GF-D8 (cell line): ENCODE measurements around the gene RNASEH2A.
A peak's percentile ranks its signal among the peaks of the same experiment; 100 is the strongest.

Experiments used
- DNase-seq: peaks from one replicate; lab custom pipeline; 2025; lab: John Stamatoyannopoulos, UW

The RNASEH2A gene

GRCh38 chr19:12806242-12807081 is at the start of gene RNASEH2A:
RNASEH2A (plus strand) TSS chr19:12806584; CDS start chr19:12806674, 90 bp downstream.
- peak; percentile 59 for DNase-seq

DNA sequence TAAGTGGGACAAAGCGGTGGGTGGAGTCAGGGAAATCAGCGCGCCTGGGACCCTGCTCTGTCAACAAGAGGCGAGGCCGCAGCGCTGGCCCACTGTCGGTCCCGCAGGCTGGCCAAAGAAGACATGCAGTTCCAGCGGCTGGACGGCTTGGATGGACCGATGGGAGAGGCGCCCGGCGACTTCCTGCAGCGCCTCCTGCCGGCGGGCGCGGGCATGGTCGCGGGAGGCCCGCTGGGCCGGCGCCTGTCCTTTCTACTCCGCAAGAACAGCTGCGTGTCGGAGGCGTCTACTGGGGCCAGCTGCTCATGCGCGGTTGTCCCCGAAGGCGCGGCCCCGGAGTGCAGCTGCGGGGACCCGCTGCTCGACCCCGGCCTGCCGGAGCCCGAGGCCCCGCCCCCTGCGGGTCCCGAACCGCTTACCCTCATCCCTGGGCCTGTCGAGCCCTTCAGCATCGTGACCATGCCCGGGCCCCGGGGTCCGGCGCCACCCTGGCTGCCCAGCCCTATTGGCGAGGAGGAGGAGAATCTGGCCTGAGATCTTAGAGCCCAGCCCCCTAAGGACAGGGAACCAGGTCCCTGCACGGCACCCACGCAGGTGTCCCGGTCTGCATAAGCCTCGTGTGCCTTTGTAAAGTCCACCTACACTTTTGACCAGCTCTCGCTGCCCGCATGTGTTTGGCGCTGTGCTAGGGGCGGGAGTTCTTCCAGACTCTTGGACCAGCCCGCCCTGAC is 48.7 kb upstream of the RNASEH2A start:
- no peak for DNase-seq

GRCh38 chr19:12759686-12760085 is 46.7 kb upstream of the RNASEH2A start:
- DNase-seq = no peak

- no peak for DNase-seq
Measured at GRCh38 chr19:12763100-12763499, 43.3 kb upstream of the RNASEH2A start.

- no peak for DNase-seq
Measured at GRCh38 chr19:12764698-12765097, 41.7 kb upstream of the RNASEH2A start.

DNA sequence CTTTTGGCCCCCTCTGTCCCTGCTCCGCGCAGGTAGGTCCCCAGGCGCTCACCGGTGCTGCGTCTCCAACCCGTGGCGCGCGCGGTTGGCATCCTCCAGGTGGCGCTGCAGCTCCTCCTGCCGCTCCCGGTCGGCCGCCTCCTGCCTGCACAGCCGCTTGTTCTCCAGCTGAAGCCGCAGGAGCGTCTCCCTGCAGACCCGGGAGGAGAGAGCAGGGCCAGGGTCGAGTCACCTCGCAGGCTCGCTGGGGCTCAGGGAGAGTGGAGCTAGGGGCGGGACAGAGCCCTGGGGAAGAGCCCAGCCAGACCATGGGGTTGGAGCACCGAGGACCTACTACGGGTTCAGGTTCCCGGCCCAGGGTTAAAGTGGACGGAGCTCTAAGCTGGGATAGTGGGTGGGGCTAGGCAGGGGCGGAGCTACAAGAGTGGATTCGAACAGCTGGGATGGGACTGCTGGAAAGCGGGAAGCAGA is 40.3 kb upstream of the RNASEH2A start:
- DNase-seq = peak; percentile 35

GRCh38 chr19:12767150-12767549 is 39.2 kb upstream of the RNASEH2A start:
- no peak for DNase-seq

GRCh38 chr19:12767666-12768065 is 38.7 kb upstream of the RNASEH2A start:
- DNase-seq = no peak

DNA sequence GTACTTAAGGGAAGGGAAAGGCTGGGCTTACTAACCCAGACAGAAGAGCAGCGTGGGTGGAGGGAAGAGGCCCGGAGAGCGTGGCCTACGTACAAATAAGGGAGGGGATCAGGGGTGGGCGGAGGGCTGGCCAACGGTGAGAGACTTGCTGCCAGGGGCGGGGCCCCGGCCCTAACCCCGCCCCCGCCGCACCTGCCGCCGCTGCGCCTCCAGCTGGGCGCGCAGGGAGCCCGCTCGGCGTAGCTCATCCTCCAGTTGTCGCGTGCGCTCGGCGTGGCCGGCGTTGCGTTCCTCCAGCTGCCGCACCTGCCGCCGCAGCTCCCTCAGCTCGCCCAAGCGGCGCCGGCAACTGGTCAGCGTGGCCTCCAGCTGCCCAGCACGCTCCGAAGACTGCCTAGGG is 36.7 kb upstream of the RNASEH2A start:
- DNase-seq = no peak

DNA sequence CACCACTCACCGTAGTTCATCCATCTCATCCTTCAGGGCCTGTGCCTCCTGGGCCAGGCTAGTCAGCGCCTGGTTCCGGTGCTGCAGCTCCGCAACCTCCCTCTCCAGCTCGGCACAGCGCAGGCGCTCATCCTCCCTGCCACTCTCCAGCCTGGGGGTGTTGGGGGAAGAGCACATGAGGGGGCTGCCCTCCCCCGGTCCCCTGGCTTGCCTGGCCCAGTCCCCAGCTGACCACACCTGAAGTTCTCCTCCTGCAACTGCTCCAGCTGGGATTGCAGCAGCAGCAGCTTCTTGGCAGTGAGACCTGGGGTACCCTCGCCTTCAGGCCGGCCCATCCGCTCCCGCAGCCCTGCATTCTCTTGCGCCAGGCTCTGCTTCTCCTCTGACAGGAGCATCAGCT is 35.5 kb upstream of the RNASEH2A start:
- DNase-seq = no peak

DNA sequence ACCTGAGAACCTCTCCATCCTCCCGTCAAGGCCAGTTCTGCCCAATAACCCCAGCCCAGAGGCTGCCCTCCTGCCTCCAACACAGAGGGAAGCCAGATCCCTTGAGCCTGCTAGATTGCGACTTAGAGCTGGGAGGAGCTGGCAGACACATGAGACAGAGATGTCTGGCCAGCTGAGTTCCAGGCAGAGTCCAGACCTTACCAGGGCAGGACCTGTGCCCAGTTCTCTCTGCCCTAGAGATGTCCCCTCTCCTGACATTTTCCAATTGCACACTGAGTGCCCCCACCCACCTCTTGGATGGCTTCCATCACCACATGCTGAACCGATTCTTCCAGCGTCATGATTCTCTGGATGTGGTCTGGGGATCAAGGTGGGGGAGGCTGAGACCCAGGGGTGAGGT is 34.1 kb upstream of the RNASEH2A start:
- no peak for DNase-seq

GRCh38 chr19:12773571-12773970 is 32.8 kb upstream of the RNASEH2A start:
- DNase-seq = no peak

GRCh38 chr19:12774588-12775555 is 31.5 kb upstream of the RNASEH2A start, which contains the start of gene HOOK2:
HOOK2 (minus strand) TSS chr19:12775552; CDS start chr19:12775449, 103 bp downstream.
- no peak for DNase-seq

DNA sequence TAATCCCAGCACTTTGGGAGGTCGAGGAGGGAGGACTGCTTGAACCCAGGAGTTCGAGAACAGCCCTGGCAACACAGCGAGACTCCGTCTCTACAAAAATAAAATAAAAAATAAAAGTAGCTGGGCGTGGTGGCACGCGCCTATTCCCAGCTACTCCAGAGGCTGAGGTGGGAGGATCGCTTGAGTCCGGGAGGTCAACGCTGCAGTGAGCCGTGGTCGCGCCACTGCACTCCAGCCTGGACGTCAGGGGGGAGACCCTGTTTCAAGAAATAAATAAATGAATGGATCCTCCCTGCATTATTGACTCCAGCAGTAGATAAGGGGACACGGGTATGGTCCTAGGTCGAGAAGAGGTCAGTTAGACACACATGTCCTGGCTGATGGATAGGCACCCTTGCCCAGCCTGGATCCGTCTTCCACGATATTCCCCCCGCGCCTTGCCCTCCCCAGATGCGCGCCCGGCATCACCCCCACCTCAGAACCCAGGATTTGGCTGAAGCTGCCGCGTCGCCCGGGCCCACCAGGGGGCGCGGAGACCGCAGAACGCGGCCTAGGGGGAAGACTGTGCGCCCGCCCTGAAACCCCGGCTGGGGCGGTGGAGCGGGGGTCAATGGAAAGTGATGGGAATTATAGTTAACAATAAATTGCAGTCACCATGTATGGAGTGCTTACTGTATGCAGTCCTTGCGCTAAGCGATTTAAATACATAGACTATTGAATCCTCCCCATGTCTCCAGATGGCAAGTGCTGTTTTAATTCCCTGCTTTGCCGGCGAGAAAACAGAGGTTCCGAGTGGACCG is 29.0 kb upstream of the RNASEH2A start:
- peak; percentile 14 for DNase-seq

DNA sequence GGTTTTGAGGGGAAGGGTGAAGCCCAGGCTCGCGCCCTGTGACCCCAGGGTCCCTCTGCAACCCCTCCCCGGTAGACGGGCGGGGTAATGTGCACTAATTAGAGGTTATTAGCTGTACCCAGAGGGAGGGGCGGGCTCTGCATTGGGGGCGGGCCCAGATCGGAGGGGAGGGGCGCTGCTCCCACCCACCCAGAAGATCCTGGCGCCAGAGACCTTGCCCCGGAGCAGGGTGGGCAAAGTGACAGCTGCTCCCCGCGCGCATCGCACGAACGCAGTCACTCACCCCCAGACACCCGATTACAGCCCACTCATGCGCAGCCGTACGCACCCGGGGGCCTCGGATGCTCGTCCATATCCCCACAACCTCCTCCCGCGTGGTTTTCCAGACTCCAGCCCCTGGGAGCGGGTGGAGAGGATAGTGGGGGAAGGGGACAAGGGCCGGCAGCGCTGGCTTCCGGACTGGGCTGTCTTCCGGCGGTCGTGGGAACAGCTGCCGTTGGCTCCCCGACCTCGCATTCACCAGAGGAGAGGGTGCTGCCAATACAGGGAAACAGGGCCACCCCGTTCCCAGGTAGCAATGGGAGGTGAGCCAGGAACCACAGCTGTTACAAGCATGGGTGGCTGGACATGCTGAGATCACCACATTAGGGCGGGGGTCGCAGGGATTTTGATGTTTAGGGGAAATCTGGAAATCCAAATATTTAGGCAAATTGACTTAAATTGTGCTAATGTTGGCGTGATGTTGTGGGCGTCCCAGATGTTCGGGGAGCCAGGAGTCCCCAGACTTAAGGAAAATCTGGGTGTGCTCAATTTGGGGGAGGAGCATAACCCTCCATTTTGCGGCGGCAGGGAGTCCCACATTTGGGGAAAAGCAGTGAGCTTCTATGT is 28.1 kb upstream of the RNASEH2A start:
- peak; percentile 27 for DNase-seq

GRCh38 chr19:12778905-12779161 is 27.6 kb upstream of the RNASEH2A start:
- DNase-seq = no peak

GRCh38 chr19:12779162-12779993 is 27.0 kb upstream of the RNASEH2A start:
- DNase-seq = peak; percentile 19

DNA sequence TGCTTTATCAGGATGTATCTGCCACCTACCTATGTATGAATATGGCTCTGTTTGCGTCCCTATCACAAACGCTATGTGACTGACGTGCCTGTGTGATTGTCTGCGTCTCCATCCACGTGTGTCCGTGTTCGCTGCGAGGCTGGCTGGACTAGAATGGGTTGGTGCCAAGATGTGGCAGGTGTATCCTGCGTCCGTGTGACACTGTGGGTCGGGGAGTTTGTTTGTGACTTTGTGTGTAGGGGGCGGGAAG is 24.3 kb upstream of the RNASEH2A start:
- DNase-seq = no peak

GRCh38 chr19:12782424-12783290 is 23.7 kb upstream of the RNASEH2A start:
- DNase-seq = peak; percentile 55
